ENCODE measurements around the gene LMTK2.

Gene LMTK2

GRCh38 chr7:98137134-98137825 is 30.6 kb downstream of the LMTK2 start:
- DNase-seq (ENCODE audit: low read depth): no peak

- DNase-seq (ENCODE audit: low read depth): no peak
Observed at GRCh38 chr7:98137826-98138151, 31.1 kb downstream of the LMTK2 start.

- DNase-seq (ENCODE audit: low read depth): no peak
Observed at GRCh38 chr7:98138672-98139071, 32.0 kb downstream of the LMTK2 start.

GRCh38 chr7:98142658-98143057 is 36.0 kb downstream of the LMTK2 start:
- no peak for DNase-seq (ENCODE audit: low read depth)

GRCh38 chr7:98148607-98149006 is 41.9 kb downstream of the LMTK2 start:
- no peak for DNase-seq (ENCODE audit: low read depth)

GRCh38 chr7:98149116-98149692 is 42.5 kb downstream of the LMTK2 start:
- no peak for DNase-seq (ENCODE audit: low read depth)

- DNase-seq (ENCODE audit: low read depth): no peak
Observed at GRCh38 chr7:98151884-98152283, 45.2 kb downstream of the LMTK2 start.

GRCh38 chr7:98156700-98157099 is 50.0 kb downstream of the LMTK2 start:
- no peak for DNase-seq (ENCODE audit: low read depth)

GRCh38 chr7:98157761-98158160 is 51.1 kb downstream of the LMTK2 start:
- DNase-seq (ENCODE audit: low read depth): no peak

- no peak for DNase-seq (ENCODE audit: low read depth)
Observed at GRCh38 chr7:98162758-98163157, 56.1 kb downstream of the LMTK2 start.

GRCh38 chr7:98163269-98163668 is 56.6 kb downstream of the LMTK2 start:
- DNase-seq (ENCODE audit: low read depth): no peak

GRCh38 chr7:98163704-98164494 is 57.2 kb downstream of the LMTK2 start:
- DNase-seq (ENCODE audit: low read depth): no peak

- DNase-seq (ENCODE audit: low read depth): no peak
Observed at GRCh38 chr7:98165827-98166667, 59.4 kb downstream of the LMTK2 start.

GRCh38 chr7:98166668-98166970 is 60.0 kb downstream of the LMTK2 start:
- no peak for DNase-seq (ENCODE audit: low read depth)

- DNase-seq (ENCODE audit: low read depth): no peak
Observed at GRCh38 chr7:98167653-98168052, 61.0 kb downstream of the LMTK2 start.

- no peak for DNase-seq (ENCODE audit: low read depth)
Observed at GRCh38 chr7:98168181-98168903, 61.7 kb downstream of the LMTK2 start.

- no peak for DNase-seq (ENCODE audit: low read depth)
Observed at GRCh38 chr7:98168904-98169621, 62.4 kb downstream of the LMTK2 start.

- no peak for DNase-seq (ENCODE audit: low read depth)
Observed at GRCh38 chr7:98170966-98171365, 64.3 kb downstream of the LMTK2 start.

GRCh38 chr7:98171449-98171848 is 64.8 kb downstream of the LMTK2 start:
- no peak for DNase-seq (ENCODE audit: low read depth)

GRCh38 chr7:98174334-98175259 is 67.9 kb downstream of the LMTK2 start:
- DNase-seq (ENCODE audit: low read depth): no peak

Measured in GM04503 (cell line).